Esophagus squamous epithelium (tissue), 4 donors: ENCODE measurements around the gene SAMD14.

Experiments used
- POLR2A ChIP-seq, 4 donors: fragments of 450-650 bp; IDR thresholded peaks; one replicate each; pipeline ENCODE4 v1.6.1; 2017; ENCODE audit warnings: antibody characterized with exemption in 4 of 4, mild to moderate bottlenecking in 4 of 4, moderate library complexity in 3 of 4
- TF ChIP-seq, protein P1 (sequence below), 6 experiments: fragments of 450-650 bp in 4 of 6; fragments of 200-600 bp in 2 of 6; sonication (generic) in 2 of 6; IDR thresholded peaks; one replicate each; pipeline ENCODE4 v1.5.1; 2016 to 2019; ENCODE audit warnings: antibody characterized with exemption in 6 of 6, mild to moderate bottlenecking in 4 of 6, moderate library complexity in 4 of 6

DNA sequence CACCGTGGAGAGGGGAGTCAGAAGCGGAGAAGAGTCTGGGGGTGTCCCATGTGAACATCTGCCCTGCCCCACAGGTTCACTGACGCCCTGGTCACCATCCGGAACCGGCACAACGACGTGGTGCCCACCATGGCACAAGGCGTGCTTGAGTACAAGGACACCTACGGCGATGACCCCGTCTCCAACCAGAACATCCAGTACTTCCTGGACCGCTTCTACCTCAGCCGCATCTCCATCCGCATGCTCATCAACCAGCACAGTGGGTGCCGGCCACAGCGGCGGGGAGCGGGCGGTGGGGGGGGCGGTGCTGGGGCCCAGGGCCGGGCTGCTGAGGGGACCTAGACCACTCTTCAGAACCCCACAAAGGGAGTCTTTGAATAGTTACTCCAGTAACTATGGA is 24.1 kb downstream of the SAMD14 start:
- TF ChIP-seq POLR2A (IDR thresholded peaks at IDR 0.05) = no peak
- TF ChIP-seq, protein P1, sequence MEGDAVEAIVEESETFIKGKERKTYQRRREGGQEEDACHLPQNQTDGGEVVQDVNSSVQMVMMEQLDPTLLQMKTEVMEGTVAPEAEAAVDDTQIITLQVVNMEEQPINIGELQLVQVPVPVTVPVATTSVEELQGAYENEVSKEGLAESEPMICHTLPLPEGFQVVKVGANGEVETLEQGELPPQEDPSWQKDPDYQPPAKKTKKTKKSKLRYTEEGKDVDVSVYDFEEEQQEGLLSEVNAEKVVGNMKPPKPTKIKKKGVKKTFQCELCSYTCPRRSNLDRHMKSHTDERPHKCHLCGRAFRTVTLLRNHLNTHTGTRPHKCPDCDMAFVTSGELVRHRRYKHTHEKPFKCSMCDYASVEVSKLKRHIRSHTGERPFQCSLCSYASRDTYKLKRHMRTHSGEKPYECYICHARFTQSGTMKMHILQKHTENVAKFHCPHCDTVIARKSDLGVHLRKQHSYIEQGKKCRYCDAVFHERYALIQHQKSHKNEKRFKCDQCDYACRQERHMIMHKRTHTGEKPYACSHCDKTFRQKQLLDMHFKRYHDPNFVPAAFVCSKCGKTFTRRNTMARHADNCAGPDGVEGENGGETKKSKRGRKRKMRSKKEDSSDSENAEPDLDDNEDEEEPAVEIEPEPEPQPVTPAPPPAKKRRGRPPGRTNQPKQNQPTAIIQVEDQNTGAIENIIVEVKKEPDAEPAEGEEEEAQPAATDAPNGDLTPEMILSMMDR (IDR thresholded peaks at IDR 0.05) = no peak
